Breast epithelium (tissue), 4 donors: ENCODE results near the gene DPP7. TPM values are rescaled to one million over a fixed set of nuclear protein-coding genes. Genes with fewer than 3 reads are reported as not detected.

Experiments
- DNase-seq, 2 donors: peaks; one replicate each; pipeline ENCODE4 v3.0.0-alpha.2; 2019; ENCODE audit warnings: low spot score in 2 of 2
- H3K27ac ChIP-seq, 2 donors: fragments of 200-600 bp; sonication (generic) in 1 of 2; one replicate each; pipeline ENCODE4 v1.5.1; 2016 to 2019; ENCODE audit warnings: mild to moderate bottlenecking in 1 of 2
- H3K27me3 ChIP-seq, 2 donors: fragments of 200-600 bp; sonication (generic) in 1 of 2; one replicate each; pipeline versions ENCODE4 v1.5.1 to v1.6.0; 2017 to 2019; ENCODE audit warnings: control low read depth in 1 of 2, mild to moderate bottlenecking in 1 of 2
- H3K36me3 ChIP-seq: fragments of 200-600 bp; one replicate; pipeline ENCODE4 v1.5.1; 2019
- H3K4me1 ChIP-seq, 2 donors: fragments of 200-600 bp; sonication (generic); one replicate each; pipeline ENCODE4 v1.5.1; 2016 to 2019; ENCODE audit warnings: control low read depth in 1 of 2
- H3K4me3 ChIP-seq, 3 donors: fragments of 200-600 bp; sonication (generic); 1 replicate in 2 of 3; 2 replicates in 1 of 3; pipeline ENCODE4 v1.5.1; 2016 to 2019; ENCODE audit warnings: mild to moderate bottlenecking in 3 of 3, moderate library complexity in 2 of 3
- H3K9me3 ChIP-seq, 2 donors: fragments of 200-600 bp; sonication (generic) in 1 of 2; one replicate each; pipeline ENCODE4 v1.5.1; 2016 to 2019; ENCODE audit warnings: control low read depth in 1 of 2
- POLR2A ChIP-seq: fragments of 450-650 bp; IDR thresholded peaks from one replicate; pipeline ENCODE4 v1.6.1; 2016; ENCODE audit warnings: antibody characterized with exemption, mild to moderate bottlenecking, moderate library complexity
- POLR2AphosphoS5 ChIP-seq, 3 donors: sonication (generic); formaldehyde crosslinking; IDR thresholded peaks; one replicate each; pipeline ENCODE4 v1.6.1; 2017; ENCODE audit warnings: antibody characterized with exemption in 3 of 3
- intact Hi-C: fragments of 100-400 bp; cut with DNase I; formaldehyde crosslinking; loops from one replicate; pipeline ENCODE4 v1.15.1; 2023; ENCODE audit warnings: low total_unique reads
- total RNA-seq, 3 donors: library from RNA; depleted of rRNA; stranded (reverse); fragments of >200 nt; gene quantifications; one replicate each; pipeline ENCODE4 v1.1.0, GENCODE V29; 2016
- TF ChIP-seq, protein P1 (sequence below), 3 donors: fragments of 450-650 bp; IDR thresholded peaks; one replicate each; pipeline ENCODE4 v1.5.1; 2016 to 2017; ENCODE audit warnings: antibody characterized with exemption in 3 of 3, mild to moderate bottlenecking in 3 of 3, moderate library complexity in 3 of 3

The DPP7 gene
- total RNA-seq, 3 donors from 2014 or later: 115 to 137 (median 132) TPM

DNA sequence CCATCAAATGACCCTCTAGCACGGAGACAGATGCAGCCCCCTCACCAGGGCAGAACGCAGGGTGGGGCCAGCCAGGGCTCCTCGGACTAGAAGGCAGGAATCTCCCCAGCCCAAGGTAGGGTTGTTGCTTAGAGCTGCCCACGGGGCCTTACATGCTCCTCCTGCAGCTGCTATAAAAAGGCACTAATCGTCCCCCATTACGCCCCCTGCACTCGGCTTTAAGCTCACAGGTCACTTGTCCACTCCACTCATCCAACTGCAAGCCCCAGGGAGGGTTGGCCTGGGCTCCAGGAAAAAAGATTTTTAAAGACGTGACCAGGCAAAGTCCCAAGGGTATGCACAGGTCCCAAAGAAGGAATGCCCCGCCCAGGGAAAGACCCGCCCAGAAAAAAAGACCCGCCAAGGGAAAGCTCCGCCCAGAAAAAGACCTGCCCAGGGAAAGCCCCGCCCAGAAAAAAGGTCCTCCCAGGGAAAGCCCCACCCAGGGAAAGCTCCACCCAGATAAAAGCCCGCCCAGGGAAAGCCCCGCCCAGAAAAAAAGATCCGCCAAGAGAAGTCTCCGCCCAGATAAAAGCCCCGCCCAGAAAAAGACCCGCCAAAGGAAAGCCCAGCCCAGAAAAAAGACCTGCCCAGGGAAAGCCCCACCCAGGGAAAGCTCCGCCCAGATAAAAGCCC lies 35.5 kb upstream of the DPP7 start:
- DNase-seq: no peak
- H3K9me3 ChIP-seq: no peaks in the 10 kb centered on the region
- H3K4me1 ChIP-seq: no peaks in the 10 kb centered on the region
- no peak overlapping the region for H3K4me3 ChIP-seq
- no peaks in the 10 kb centered on the region for H3K36me3 ChIP-seq
- TF ChIP-seq, protein P1, sequence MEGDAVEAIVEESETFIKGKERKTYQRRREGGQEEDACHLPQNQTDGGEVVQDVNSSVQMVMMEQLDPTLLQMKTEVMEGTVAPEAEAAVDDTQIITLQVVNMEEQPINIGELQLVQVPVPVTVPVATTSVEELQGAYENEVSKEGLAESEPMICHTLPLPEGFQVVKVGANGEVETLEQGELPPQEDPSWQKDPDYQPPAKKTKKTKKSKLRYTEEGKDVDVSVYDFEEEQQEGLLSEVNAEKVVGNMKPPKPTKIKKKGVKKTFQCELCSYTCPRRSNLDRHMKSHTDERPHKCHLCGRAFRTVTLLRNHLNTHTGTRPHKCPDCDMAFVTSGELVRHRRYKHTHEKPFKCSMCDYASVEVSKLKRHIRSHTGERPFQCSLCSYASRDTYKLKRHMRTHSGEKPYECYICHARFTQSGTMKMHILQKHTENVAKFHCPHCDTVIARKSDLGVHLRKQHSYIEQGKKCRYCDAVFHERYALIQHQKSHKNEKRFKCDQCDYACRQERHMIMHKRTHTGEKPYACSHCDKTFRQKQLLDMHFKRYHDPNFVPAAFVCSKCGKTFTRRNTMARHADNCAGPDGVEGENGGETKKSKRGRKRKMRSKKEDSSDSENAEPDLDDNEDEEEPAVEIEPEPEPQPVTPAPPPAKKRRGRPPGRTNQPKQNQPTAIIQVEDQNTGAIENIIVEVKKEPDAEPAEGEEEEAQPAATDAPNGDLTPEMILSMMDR (IDR thresholded peaks at IDR 0.05): no peak
- no peak for TF ChIP-seq POLR2AphosphoS5 (IDR thresholded peaks at IDR 0.05)
- TF ChIP-seq POLR2A: no peak
- peaks cover 0 to 43% of the 10 kb centered on the region in 2 donors for H3K27me3 ChIP-seq
- no peak overlapping the region for H3K27ac ChIP-seq
- intact Hi-C loops: loop anchor here (1.0 kb wide), 1 partner anchor 46 kb away; no protein-coding TSS in a partner anchor

DNA sequence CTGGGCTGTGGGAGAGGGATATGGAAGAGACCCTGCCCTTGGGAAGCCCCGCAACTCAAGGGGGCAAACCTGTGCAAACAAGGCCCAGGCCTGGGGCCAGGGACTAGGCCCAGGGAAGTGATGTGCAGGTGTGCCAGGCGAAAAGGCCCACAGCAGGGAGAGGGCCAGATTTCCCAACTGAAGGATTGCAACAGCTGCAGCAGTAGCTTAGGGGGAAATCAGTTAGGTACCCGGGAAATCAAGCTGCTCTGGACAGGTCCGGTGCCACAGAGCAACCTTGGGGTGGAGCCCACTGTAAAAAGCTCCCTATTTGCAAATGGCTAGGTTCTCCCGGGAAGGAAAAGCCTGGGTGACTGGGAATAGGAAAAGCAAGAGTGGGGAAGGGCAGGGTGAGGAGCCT lies 34.8 kb upstream of the DPP7 start:
- intact Hi-C loops: no loop called here
- H3K27ac ChIP-seq: no peak overlapping the region
- no peak overlapping the region for H3K4me3 ChIP-seq
- no peaks in the 10 kb centered on the region for H3K36me3 ChIP-seq
- H3K27me3 ChIP-seq: peaks cover 0 to 37% of the 10 kb centered on the region in 2 donors
- TF ChIP-seq POLR2AphosphoS5 (IDR thresholded peaks at IDR 0.05) (no peak), POLR2A (no peak)
- TF ChIP-seq, protein P1 (IDR thresholded peaks at IDR 0.05): no peak
- H3K4me1 ChIP-seq: no peaks in the 10 kb centered on the region
- no peak for DNase-seq
- no peaks in the 10 kb centered on the region for H3K9me3 ChIP-seq

DNA sequence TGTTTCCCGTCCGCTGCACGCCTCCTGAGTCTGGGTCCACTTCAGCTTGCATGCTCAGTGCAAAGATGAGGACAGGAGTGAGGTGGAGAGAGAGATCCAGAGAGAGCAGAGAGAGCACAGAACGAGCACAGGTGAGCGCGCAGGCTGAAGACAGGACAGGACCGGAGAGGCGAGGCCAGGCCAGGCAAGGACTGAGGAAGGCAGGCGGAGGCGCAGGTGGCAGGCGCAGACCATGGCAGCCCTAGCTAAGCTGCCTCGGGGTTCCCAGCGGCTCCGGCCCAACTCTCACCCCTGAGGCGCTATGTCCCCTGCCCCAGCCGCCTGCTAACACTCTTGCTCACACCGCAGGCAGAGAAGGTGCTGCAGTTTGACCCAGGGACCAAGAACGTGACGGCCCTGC lies 34.1 kb upstream of the DPP7 start:
- intact Hi-C loops: no loop called here
- no peak for TF ChIP-seq POLR2AphosphoS5 (IDR thresholded peaks at IDR 0.05)
- no peak for TF ChIP-seq POLR2A
- TF ChIP-seq, protein P1 (IDR thresholded peaks at IDR 0.05): no peak
- no peaks in the 10 kb centered on the region for H3K9me3 ChIP-seq

DNA sequence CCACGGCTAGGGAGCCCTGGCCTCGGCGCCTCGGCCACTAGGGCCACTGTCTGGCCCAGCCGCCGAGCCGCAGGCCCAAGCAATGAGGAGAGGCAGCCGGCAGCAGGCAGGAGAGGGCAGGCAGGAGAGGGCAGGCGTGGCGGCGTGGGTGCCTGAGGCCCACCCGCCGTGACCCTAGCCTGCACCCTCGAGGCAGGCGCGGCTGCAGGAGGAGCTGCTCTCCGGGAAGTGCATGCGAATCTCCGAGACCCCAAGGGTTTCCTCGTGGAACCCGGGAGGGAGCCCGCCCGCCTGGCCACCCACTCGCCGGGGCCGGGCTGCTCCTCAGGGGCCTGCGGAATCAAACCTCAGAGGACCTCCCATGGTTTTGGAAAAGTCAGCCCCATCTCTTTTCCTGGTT lies 33.7 kb upstream of the DPP7 start:
- Histone ChIP-seq H3K27me3 (peaks cover 0 to 45% of the 10 kb centered on the region in 2 donors), H3K27ac (no peak overlapping the region)
- intact Hi-C loops: no loop called here

More for the DNA sequence above, 34.1 kb upstream of the DPP7 start:
- no peak for DNase-seq
- Histone ChIP-seq H3K27me3 (peaks cover 0 to 41% of the 10 kb centered on the region in 2 donors), H3K36me3 (no peaks in the 10 kb centered on the region), H3K27ac (no peak overlapping the region), H3K4me3 (no peak overlapping the region), H3K4me1 (no peaks in the 10 kb centered on the region)

DNA sequence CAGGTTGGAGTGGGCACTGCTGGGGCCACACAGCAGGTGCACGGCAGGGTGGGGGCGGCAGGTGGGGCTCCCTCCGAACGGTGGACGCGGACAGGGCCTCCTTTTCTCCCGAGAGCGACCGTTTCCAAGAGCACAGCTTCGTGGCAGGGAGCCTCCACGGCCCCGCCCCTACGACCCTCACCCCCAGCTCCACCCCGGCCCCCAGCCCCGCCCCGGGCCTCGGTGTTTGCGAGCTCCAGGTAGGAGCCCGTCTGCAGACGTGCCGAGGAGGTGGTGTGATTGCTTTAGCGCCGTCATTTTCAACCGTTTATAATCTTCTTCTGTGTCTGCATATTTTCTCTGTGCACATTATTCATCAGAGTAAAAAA lies 33.2 kb upstream of the DPP7 start:
- Histone ChIP-seq H3K9me3 (no peaks in the 10 kb centered on the region), H3K4me1 (no peaks in the 10 kb centered on the region), H3K27ac (no peak overlapping the region), H3K27me3 (peaks cover 0 to 50% of the 10 kb centered on the region in 2 donors), H3K36me3 (no peaks in the 10 kb centered on the region), H3K4me3 (no peak overlapping the region)
- TF ChIP-seq, protein P1 (IDR thresholded peaks at IDR 0.05): no peak
- no peak for TF ChIP-seq POLR2AphosphoS5 (IDR thresholded peaks at IDR 0.05)
- no peak for TF ChIP-seq POLR2A
- DNase-seq: no peak
- intact Hi-C loops: no loop called here

More for the DNA sequence above, 33.7 kb upstream of the DPP7 start:
- H3K4me3 ChIP-seq: no peak overlapping the region
- TF ChIP-seq POLR2A (no peak), POLR2AphosphoS5 (IDR thresholded peaks at IDR 0.05) (no peak)
- TF ChIP-seq, protein P1 (IDR thresholded peaks at IDR 0.05): no peak
- H3K36me3 ChIP-seq: no peaks in the 10 kb centered on the region
- no peaks in the 10 kb centered on the region for H3K4me1 ChIP-seq
- no peak for DNase-seq
- H3K9me3 ChIP-seq: no peaks in the 10 kb centered on the region
